Activated naive CD4-positive, alpha-beta T cell treated with anti-CD3 and anti-CD28 coated beads, Interleukin-2, amount 10 ng/mL, durations not matched to agents 7 days and 5 days (primary cell): Measurements from ENCODE around the gene MYOZ1.

Source experiments
- CTCF ChIA-PET: fragments of 350-600 bp; sonication (Branson Sonifier 250); formaldehyde crosslinking; loops from one replicate; lab custom pipeline; 2021; ENCODE audit warnings: antibody characterized with exemption; lab: Charles Lee
- DNase-seq: peaks from one replicate; pipeline ENCODE4 v3.0.0-alpha.2; 2020
- H3K27ac Mint-ChIP-seq: one replicate; pipeline ENCODE4 v1.8.0; 2021; ENCODE audit warnings: mild to moderate bottlenecking, moderate library complexity, mixed read lengths
- H3K27me3 Mint-ChIP-seq: one replicate; pipeline ENCODE4 v1.8.0; 2021; ENCODE audit warnings: mild to moderate bottlenecking, mixed read lengths
- H3K36me3 Mint-ChIP-seq: one replicate; pipeline ENCODE4 v1.8.0; 2021; ENCODE audit warnings: mixed read lengths
- H3K4me1 Mint-ChIP-seq: one replicate; pipeline ENCODE4 v1.8.0; 2021; ENCODE audit warnings: mixed read lengths
- H3K4me3 Mint-ChIP-seq: one replicate; pipeline ENCODE4 v1.8.0; 2021; ENCODE audit warnings: mild to moderate bottlenecking, moderate library complexity, mixed read lengths
- H3K9me3 Mint-ChIP-seq: one replicate; pipeline ENCODE4 v1.8.0; 2021; ENCODE audit warnings: mixed read lengths

MYOZ1 gene

GRCh38 chr10:73653195-73653594 is 11.9 kb upstream of the MYOZ1 start:
- CTCF ChIA-PET = interaction anchor here (1.8 kb wide), 1 partner anchor 123 kb away, joined by 6 read pairs; no protein-coding TSS in a partner anchor

GRCh38 chr10:73650537-73651331 is 9.5 kb upstream of the MYOZ1 start:
- no peak for DNase-seq
- Mint-ChIP-seq H3K36me3 (no peaks in the 10 kb centered on the region), H3K4me3 (no peak overlapping the region), H3K4me1 (peaks cover 5% of the 10 kb centered on the region), H3K27me3 (peaks cover 44% of the 10 kb centered on the region), H3K27ac (no peak overlapping the region), H3K9me3 (no peaks in the 10 kb centered on the region)
- CTCF ChIA-PET = interaction anchor here (1.5 to 2.5 kb wide), 2 partner anchors 121 to 229 kb away, joined by 4 to 13 read pairs; no protein-coding TSS in a partner anchor

More at GRCh38 chr10:73653195-73653594, 11.9 kb upstream of the MYOZ1 start:
- H3K36me3 Mint-ChIP-seq = no peaks in the 10 kb centered on the region
- H3K27ac Mint-ChIP-seq = no peak overlapping the region
- peaks cover 24% of the 10 kb centered on the region for H3K27me3 Mint-ChIP-seq
- no peaks in the 10 kb centered on the region for H3K9me3 Mint-ChIP-seq
- H3K4me3 Mint-ChIP-seq = no peak overlapping the region
- no peak for DNase-seq
- H3K4me1 Mint-ChIP-seq = peaks cover 8% of the 10 kb centered on the region

DNA sequence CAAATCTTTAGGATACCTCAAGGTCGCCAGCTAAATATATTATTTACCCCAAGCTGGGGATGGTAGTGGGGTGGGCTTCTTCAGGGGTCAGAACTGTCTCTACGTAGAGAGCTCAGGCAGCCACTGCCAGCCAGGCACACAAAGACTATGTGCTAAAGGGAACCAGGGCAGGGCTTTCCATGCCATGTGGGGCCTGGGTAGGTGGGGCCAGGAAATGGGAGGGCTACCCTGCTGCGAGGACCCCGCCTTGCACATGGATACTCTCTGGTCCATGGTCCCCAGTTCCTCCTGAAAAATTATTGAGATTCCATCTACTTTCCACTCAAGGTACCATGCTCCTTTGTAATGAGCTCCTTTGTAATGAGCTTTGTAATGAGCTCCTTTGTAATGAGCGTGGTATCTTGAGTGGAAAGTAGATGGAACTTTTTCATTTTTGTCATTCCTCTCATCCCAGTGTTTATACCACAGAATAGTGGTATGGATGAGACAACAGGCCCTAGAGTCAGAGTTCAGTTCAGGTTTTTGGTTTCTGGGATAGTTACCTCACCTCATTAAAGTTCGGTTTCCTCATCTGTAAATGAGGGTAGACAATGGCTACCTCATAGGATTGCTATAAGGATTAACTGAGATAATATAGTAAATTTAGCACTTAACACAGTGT is 8.7 kb upstream of the MYOZ1 start:
- H3K36me3 Mint-ChIP-seq = no peaks in the 10 kb centered on the region
- no peak for DNase-seq
- H3K27ac Mint-ChIP-seq = no peak overlapping the region
- no peaks in the 10 kb centered on the region for H3K9me3 Mint-ChIP-seq
- H3K4me3 Mint-ChIP-seq = no peak overlapping the region
- CTCF ChIA-PET = interaction anchor here (1.5 to 2.5 kb wide), 2 partner anchors 121 to 229 kb away, joined by 4 to 13 read pairs; no protein-coding TSS in a partner anchor
- H3K4me1 Mint-ChIP-seq = peaks cover under 1% of the 10 kb centered on the region
- peaks cover 50% of the 10 kb centered on the region for H3K27me3 Mint-ChIP-seq

DNA sequence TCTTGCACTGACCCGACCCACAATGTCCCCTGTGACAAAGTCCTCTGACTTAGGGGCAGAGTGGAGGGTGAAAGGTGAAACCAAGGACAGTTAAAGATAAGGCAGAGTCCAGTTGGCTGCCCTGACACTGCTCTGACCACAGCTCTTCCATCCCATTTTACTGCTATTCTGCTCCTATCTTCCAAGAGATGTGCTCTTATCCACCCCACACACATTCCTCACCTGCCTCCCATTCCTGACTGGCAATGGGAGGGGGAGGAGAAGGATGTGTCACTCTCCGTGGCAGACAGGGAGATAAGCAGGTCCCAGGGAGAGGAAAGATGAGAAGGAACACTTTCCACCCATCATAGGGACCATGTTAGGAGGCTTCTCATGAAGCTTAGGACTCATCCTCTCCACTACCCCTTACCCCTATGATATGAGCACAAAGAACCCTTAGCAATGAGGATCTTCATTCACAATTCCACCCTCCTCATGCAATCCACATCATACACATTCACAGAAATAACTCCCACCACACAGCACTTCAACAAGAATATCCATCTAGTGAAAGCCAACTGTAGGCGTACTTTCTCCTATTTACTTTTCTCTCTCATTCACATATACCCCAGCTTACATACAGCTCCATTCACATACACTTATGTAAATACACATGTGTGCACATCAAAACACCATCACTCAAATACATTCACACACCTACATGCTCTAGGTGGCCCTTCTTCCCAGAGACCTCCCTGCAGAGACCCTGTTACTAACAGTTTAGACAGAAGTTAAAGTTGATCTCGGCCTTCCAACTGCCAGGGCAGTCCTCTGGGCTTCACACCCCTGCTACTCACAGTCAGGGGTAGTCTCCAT is 7.9 kb upstream of the MYOZ1 start:
- Mint-ChIP-seq H3K36me3 (no peaks in the 10 kb centered on the region), H3K4me3 (no peak overlapping the region), H3K27ac (no peak overlapping the region), H3K4me1 (peaks cover 5% of the 10 kb centered on the region), H3K9me3 (no peaks in the 10 kb centered on the region), H3K27me3 (peaks cover 56% of the 10 kb centered on the region)
- DNase-seq = no peak
- CTCF ChIA-PET = interaction anchor here (2.5 to 10.1 kb wide), 2 partner anchors 119 to 120 kb away, joined by 13 to 134 read pairs; no protein-coding TSS in a partner anchor

- no peaks in the 10 kb centered on the region for H3K36me3 Mint-ChIP-seq
- peaks cover 52% of the 10 kb centered on the region for H3K27me3 Mint-ChIP-seq
- H3K27ac Mint-ChIP-seq = no peak overlapping the region
- CTCF ChIA-PET = interaction anchor here (10.1 kb wide), 1 partner anchor 118 kb away, joined by 134 read pairs; no protein-coding TSS in a partner anchor
- no peaks in the 10 kb centered on the region for H3K9me3 Mint-ChIP-seq
- H3K4me3 Mint-ChIP-seq = peak overlapping the region; percentile 44
- DNase-seq = no peak
- peaks cover 13% of the 10 kb centered on the region for H3K4me1 Mint-ChIP-seq
These were observed 6.8 kb upstream of the MYOZ1 start for GRCh38 chr10:73647875-73648651.

DNA sequence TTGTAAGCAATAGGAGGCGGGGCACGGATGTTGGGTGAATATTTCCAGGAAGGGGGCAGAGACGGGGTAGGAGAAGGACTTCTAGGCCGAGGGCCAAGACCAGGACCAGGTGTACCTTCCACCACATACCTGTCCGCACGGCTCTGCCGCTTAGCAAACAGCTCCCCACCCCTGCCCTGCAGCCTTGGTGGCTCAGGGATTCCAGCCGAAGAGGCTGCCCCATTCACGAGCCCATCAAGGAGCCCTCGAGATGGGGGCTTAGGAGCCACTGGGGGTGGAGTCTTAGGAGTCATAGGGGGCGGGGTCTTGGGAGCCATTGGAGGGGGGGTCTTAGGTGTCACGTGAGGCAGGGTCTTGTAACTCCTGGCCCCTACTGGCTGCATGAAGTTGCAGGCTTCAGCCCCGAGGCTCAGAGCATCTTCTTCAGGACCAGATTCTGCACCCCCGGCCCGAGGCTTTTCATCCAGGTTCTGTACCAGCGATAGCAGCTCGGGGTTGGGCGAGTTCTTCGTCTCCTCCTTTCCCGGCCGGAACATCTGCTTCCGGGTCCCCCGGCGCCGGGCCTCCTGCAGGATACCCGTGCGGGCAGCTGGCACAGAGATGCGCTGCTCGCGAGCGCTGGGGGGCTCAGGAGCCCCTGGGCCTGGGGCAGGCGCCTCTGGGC is 6.1 kb upstream of the MYOZ1 start:
- H3K4me3 Mint-ChIP-seq = peak overlapping the region; percentile 44
- CTCF ChIA-PET = interaction anchor here (10.1 kb wide), 1 partner anchor 118 kb away, joined by 134 read pairs; no protein-coding TSS in a partner anchor
- H3K27ac Mint-ChIP-seq = no peak overlapping the region
- DNase-seq = peak; percentile 49
- H3K27me3 Mint-ChIP-seq = peaks cover 58% of the 10 kb centered on the region
- H3K9me3 Mint-ChIP-seq = no peaks in the 10 kb centered on the region
- peaks cover 13% of the 10 kb centered on the region for H3K4me1 Mint-ChIP-seq
- no peaks in the 10 kb centered on the region for H3K36me3 Mint-ChIP-seq

DNA sequence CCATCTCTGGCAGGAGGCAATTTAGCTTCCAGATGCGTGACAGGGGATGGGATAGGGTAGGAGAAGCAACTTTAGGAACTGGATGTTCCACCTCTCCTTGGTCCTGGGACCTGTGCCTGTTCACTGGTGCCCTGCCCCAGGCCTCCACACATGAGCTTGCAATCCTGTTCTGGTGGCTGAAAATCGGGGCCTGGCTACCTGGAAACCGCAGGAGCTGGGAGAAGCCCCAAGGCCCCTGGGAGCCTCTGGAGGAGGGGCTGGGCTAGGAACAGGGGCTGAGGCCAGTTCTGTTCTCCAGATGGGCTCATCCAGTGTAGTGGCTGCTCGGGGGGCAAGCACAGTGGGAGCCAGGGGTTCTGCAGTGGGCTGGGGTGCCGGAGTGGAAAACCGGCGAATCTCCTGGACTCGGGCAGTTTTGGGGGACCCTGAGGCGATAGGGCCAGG is 5.3 kb upstream of the MYOZ1 start:
- CTCF ChIA-PET = interaction anchor here (4.0 to 10.1 kb wide), 2 partner anchors 15 to 117 kb away, joined by 20 to 134 read pairs; no protein-coding TSS in a partner anchor
- H3K9me3 Mint-ChIP-seq = no peaks in the 10 kb centered on the region
- no peaks in the 10 kb centered on the region for H3K36me3 Mint-ChIP-seq
- H3K4me3 Mint-ChIP-seq = no peak overlapping the region
- H3K27ac Mint-ChIP-seq = no peak overlapping the region
- H3K4me1 Mint-ChIP-seq = peaks cover 13% of the 10 kb centered on the region
- H3K27me3 Mint-ChIP-seq = peaks cover 62% of the 10 kb centered on the region
- no peak for DNase-seq

GRCh38 chr10:73645251-73645650 is 4.0 kb upstream of the MYOZ1 start:
- Mint-ChIP-seq H3K4me3 (no peak overlapping the region), H3K9me3 (no peaks in the 10 kb centered on the region), H3K27ac (no peak overlapping the region)

DNA sequence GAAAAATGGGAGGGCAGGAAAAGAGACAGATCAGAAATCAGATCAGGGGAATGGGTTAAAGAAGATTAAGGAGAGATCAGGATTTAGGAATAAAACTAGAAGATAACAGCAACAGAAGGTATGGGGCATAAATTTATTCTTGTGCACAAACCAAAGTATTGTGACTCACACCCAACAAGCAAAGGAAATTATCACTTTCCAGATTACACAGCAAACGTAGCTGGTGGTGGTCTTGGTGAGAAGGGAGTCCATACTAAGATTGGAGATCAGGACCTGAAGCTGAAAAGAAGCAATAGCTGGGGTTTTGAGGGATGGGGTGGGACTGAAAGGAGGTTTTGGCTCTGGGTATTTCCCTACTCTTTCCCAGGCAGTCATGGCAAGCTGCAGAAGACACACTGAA is 3.5 kb upstream of the MYOZ1 start:
- Mint-ChIP-seq H3K27ac (no peak overlapping the region), H3K4me3 (no peak overlapping the region), H3K4me1 (peaks cover 13% of the 10 kb centered on the region), H3K9me3 (no peaks in the 10 kb centered on the region), H3K36me3 (no peaks in the 10 kb centered on the region), H3K27me3 (peaks cover 70% of the 10 kb centered on the region)
- CTCF ChIA-PET = interaction anchor here (0.9 to 10.1 kb wide), 13 partner anchors 13 to 381 kb away, joined by 3 to 134 read pairs (median 6); partner anchors contain the start of gene USP54
- DNase-seq = no peak

More at GRCh38 chr10:73645251-73645650, 4.0 kb upstream of the MYOZ1 start:
- CTCF ChIA-PET = interaction anchor here (0.9 to 10.1 kb wide), 5 partner anchors 14 to 144 kb away, joined by 3 to 134 read pairs (median 14); partner anchors contain the start of gene USP54
- no peak for DNase-seq
- Mint-ChIP-seq H3K27me3 (peaks cover 65% of the 10 kb centered on the region), H3K36me3 (no peaks in the 10 kb centered on the region), H3K4me1 (peaks cover 13% of the 10 kb centered on the region)

DNA sequence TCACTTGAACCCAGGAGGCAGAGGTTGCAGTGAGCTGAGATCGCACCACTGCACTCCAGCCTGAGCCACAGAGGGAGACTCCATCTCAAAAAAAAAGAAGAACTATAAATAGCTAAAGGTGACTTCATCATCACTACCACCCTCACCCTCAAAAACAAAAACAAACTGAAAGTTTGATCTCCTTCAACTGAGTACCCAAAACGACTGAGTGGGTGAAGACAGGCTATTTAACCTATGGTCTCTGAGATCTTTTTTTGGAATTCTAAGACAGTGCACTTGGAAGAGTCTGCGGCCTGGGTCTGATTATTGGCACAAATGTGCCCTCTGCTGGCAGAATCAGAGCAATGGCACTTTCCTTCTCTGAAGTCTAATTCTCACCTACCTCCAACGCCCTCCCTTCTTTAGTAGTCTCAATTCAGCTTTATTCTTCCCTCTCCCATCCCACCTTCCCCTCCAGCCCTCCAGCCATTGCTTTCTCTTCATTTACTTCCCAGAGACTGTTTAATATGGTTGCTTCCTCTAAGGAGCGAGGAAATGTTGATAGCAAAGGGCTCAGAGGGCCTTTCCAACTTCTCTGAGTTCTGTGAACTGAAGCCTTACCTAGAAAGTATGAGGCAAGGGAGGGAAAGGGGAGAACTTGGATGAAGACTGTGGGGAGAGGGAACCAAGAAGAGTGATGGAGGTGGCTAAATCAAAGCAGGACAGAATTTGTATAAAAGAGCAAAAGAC is 2.9 kb upstream of the MYOZ1 start:
- Mint-ChIP-seq H3K36me3 (no peaks in the 10 kb centered on the region), H3K9me3 (no peaks in the 10 kb centered on the region), H3K27ac (no peak overlapping the region), H3K27me3 (peaks cover 75% of the 10 kb centered on the region), H3K4me3 (no peak overlapping the region), H3K4me1 (peaks cover 13% of the 10 kb centered on the region)
- CTCF ChIA-PET = interaction anchor here (0.6 to 10.1 kb wide), 31 partner anchors 9 to 475 kb away, joined by 3 to 134 read pairs (median 3); partner anchors contain the start of genes PPP3CB, SYNPO2L and USP54
- peak; percentile 68 for DNase-seq

GRCh38 chr10:73643362-73643761 is 2.1 kb upstream of the MYOZ1 start:
- Mint-ChIP-seq H3K9me3 (no peaks in the 10 kb centered on the region), H3K27me3 (peaks cover 67% of the 10 kb centered on the region), H3K4me3 (no peak overlapping the region), H3K4me1 (peaks cover 13% of the 10 kb centered on the region), H3K27ac (no peak overlapping the region), H3K36me3 (no peaks in the 10 kb centered on the region)
- CTCF ChIA-PET = interaction anchor here (0.6 to 10.1 kb wide), 30 partner anchors 8 to 474 kb away, joined by 3 to 134 read pairs (median 3); partner anchors contain the start of genes PPP3CB, SYNPO2L and USP54
- no peak for DNase-seq

DNA sequence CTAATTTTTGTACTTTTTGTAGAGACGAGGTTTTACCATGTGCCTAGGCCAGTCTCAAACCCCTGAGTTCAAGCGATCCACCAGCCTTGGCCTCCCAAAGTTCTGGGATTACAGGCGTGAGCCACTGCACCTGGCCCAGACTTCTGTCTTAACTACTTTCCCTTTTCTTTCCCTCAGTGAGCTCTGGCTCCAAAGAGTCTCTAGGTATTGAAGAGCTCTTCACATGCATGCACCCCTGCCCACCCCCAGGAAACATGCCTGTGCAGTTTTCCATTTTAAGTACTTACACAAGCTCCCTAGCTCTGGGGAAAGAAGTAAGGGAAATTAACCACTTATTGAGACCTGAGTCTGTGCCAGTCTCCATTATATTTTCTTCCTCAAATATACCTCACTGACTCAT is 2.0 kb downstream of the MYOZ1 start:
- Mint-ChIP-seq H3K27me3 (peaks cover 47% of the 10 kb centered on the region), H3K4me3 (no peak overlapping the region), H3K36me3 (no peaks in the 10 kb centered on the region), H3K4me1 (peaks cover 9% of the 10 kb centered on the region), H3K9me3 (no peaks in the 10 kb centered on the region), H3K27ac (no peak overlapping the region)
- DNase-seq = no peak
- CTCF ChIA-PET = interaction anchor here (10.1 kb wide), 1 partner anchor 109 kb away, joined by 134 read pairs; no protein-coding TSS in a partner anchor
